ENCODE results near the gene ADCY7. TPM values are rescaled to one million over a fixed set of nuclear protein-coding genes. Genes with fewer than 3 reads are reported as not detected.

The ADCY7 gene
- total and polyA plus RNA-seq, 9 of the 15 experiments (the other 6 are each of a cell fraction or from before 2014, with no cell fraction given) = 2.3 to 108 (median 28.6) TPM

GRCh38 chr16:50266337-50267091 lies at the start of gene ADCY7 (continued):
- TF ChIP-seq, protein P1, sequence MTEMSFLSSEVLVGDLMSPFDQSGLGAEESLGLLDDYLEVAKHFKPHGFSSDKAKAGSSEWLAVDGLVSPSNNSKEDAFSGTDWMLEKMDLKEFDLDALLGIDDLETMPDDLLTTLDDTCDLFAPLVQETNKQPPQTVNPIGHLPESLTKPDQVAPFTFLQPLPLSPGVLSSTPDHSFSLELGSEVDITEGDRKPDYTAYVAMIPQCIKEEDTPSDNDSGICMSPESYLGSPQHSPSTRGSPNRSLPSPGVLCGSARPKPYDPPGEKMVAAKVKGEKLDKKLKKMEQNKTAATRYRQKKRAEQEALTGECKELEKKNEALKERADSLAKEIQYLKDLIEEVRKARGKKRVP (CRISPR knock-in tag; IDR thresholded peaks at IDR 0.05) = no peak
- TF ChIP-seq, protein P2, sequence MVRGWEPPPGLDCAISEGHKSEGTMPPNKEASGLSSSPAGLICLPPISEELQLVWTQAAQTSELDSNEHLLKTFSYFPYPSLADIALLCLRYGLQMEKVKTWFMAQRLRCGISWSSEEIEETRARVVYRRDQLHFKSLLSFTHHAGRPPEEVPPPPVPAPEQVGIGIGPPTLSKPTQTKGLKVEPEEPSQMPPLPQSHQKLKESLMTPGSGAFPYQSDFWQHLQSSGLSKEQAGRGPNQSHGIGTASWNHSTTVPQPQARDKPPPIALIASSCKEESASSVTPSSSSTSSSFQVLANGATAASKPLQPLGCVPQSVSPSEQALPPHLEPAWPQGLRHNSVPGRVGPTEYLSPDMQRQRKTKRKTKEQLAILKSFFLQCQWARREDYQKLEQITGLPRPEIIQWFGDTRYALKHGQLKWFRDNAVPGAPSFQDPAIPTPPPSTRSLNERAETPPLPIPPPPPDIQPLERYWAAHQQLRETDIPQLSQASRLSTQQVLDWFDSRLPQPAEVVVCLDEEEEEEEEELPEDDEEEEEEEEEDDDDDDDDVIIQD (CRISPR knock-in tag; IDR thresholded peaks at IDR 0.05) = no peak
- no peak for TF ChIP-seq ZNF583 (CRISPR knock-in tag; IDR thresholded peaks at IDR 0.05)
- no peak for TF ChIP-seq ZC3H11A (IDR thresholded peaks at IDR 0.05; ENCODE audit: low read depth, low read length)
- peak; percentile 64; the same call in 1 of the 2 replicates for TF ChIP-seq ELF1 (tag; IDR thresholded peaks at IDR 0.05)
- TF ChIP-seq, protein P3, sequence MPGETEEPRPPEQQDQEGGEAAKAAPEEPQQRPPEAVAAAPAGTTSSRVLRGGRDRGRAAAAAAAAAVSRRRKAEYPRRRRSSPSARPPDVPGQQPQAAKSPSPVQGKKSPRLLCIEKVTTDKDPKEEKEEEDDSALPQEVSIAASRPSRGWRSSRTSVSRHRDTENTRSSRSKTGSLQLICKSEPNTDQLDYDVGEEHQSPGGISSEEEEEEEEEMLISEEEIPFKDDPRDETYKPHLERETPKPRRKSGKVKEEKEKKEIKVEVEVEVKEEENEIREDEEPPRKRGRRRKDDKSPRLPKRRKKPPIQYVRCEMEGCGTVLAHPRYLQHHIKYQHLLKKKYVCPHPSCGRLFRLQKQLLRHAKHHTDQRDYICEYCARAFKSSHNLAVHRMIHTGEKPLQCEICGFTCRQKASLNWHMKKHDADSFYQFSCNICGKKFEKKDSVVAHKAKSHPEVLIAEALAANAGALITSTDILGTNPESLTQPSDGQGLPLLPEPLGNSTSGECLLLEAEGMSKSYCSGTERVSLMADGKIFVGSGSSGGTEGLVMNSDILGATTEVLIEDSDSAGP (CRISPR knock-in tag; IDR thresholded peaks at IDR 0.05) = no peak
- peak; percentile 69 for TF ChIP-seq CREM (IDR thresholded peaks at IDR 0.05; ENCODE audit: low read depth)
- TF ChIP-seq ZBTB8A (IDR thresholded peaks at IDR 0.05; ENCODE audit: partially characterized antibody) = no peak
- TF ChIP-seq KDM1A (IDR thresholded peaks at IDR 0.05) = no peak
- TF ChIP-seq ZFP1 (CRISPR knock-in tag; IDR thresholded peaks at IDR 0.05) = no peak
- peak; percentile 15; the same call in 1 of the 2 replicates for TF ChIP-seq EP300 (IDR thresholded peaks at IDR 0.05; ENCODE audit: low read length)
- TF ChIP-seq PYGO2 (tag; IDR thresholded peaks at IDR 0.05) = no peak
- TF ChIP-seq BCL6 (CRISPR knock-in tag; IDR thresholded peaks at IDR 0.05) = no peak
- no peak for TF ChIP-seq RFX7 (CRISPR knock-in tag; IDR thresholded peaks at IDR 0.05)
- TF ChIP-seq, protein P4, sequence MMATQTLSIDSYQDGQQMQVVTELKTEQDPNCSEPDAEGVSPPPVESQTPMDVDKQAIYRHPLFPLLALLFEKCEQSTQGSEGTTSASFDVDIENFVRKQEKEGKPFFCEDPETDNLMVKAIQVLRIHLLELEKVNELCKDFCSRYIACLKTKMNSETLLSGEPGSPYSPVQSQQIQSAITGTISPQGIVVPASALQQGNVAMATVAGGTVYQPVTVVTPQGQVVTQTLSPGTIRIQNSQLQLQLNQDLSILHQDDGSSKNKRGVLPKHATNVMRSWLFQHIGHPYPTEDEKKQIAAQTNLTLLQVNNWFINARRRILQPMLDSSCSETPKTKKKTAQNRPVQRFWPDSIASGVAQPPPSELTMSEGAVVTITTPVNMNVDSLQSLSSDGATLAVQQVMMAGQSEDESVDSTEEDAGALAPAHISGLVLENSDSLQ (IDR thresholded peaks at IDR 0.05) = no peak
- peak; percentile 91 for TF ChIP-seq MAX (CRISPR knock-in tag; IDR thresholded peaks at IDR 0.05)
